Esophagus (tissue), 2 donors: ENCODE results near the gene TTC34. TPM values are rescaled to one million over a fixed set of nuclear protein-coding genes. Genes with fewer than 3 reads are reported as not detected.

Experiments used
- H3K27ac ChIP-seq, 2 donors: one replicate each; pipeline ENCODE4 v1.5.1; 2013; ENCODE audit warnings: low read depth in 2 of 2, mild to moderate bottlenecking in 2 of 2, inconsistent platforms in 1 of 2, low read length in 1 of 2, moderate library complexity in 1 of 2
- H3K27me3 ChIP-seq, 2 donors: one replicate each; pipeline ENCODE4 v1.6.1; 2013; ENCODE audit warnings: low read length in 2 of 2, control low read depth in 1 of 2, mild to moderate bottlenecking in 1 of 2; ENCODE audit not compliant: insufficient read depth in 2 of 2, control insufficient read depth in 1 of 2
- H3K36me3 ChIP-seq, 2 donors: one replicate each; pipeline ENCODE4 v1.6.1; 2013; ENCODE audit warnings: low read length in 1 of 2; ENCODE audit not compliant: control insufficient read depth in 2 of 2, insufficient read depth in 2 of 2
- H3K4me1 ChIP-seq, 2 donors: one replicate each; pipeline ENCODE4 v1.6.1; 2013; ENCODE audit warnings: low read length in 1 of 2; ENCODE audit not compliant: control insufficient read depth in 2 of 2, insufficient read depth in 2 of 2
- H3K4me3 ChIP-seq, 2 donors: one replicate each; pipeline ENCODE4 v1.5.1; 2013; ENCODE audit warnings: low read length in 2 of 2, mild to moderate bottlenecking in 2 of 2, low read depth in 1 of 2, moderate library complexity in 1 of 2
- H3K9me3 ChIP-seq, 2 donors: one replicate each; pipeline ENCODE4 v1.6.1; 2013; ENCODE audit warnings: mild to moderate bottlenecking in 2 of 2, low read depth in 1 of 2, low read length in 1 of 2, moderate library complexity in 1 of 2; ENCODE audit not compliant: control insufficient read depth in 2 of 2, insufficient read depth in 1 of 2
- WGBS, 2 donors: extraction: QIAGEN DNeasy Blood & Tissue Kit; methylation state at CpG; one replicate each; pipeline ENCODE4 v1.1.7; 2013; 5-methylcytosine and 5-hydroxymethylcytosine counted together
- polyA plus RNA-seq, 2 donors: library from polyadenylated mRNA; stranded (reverse); fragments of 200-250 nt; gene quantifications; one replicate each; pipeline ENCODE4 v1.2.3, GENCODE V29; 2013
- donor health status: healthy with polysubstance abuse.
- donor health status: Bipolar disorder and iron deficiency.

TTC34 gene
- polyA plus RNA-seq, 2 donors = 0.02 to 0.20 TPM

- Histone ChIP-seq H3K4me1 (no peaks in the 10 kb centered on the region), H3K36me3 (no peaks in the 10 kb centered on the region), H3K27me3 (no peaks in the 10 kb centered on the region), H3K9me3 (peaks cover 2 to 3% of the 10 kb centered on the region in 2 donors), H3K27ac (no peak overlapping the region), H3K4me3 (no peak overlapping the region)
- WGBS, 2 donors = 78 to 79% methylated on average over 23 of the region's 23 CpGs
Observed at GRCh38 chr1:2829846-2830615, 28.5 kb upstream of the TTC34 start.

GRCh38 chr1:2828586-2829250 is 27.2 kb upstream of the TTC34 start:
- H3K4me1 ChIP-seq = no peaks in the 10 kb centered on the region
- H3K4me3 ChIP-seq = no peak overlapping the region
- 77 to 80% methylated on average over 18 of the region's 18 CpGs for WGBS, 2 donors
- H3K9me3 ChIP-seq = peaks cover 2 to 3% of the 10 kb centered on the region in 2 donors
- H3K36me3 ChIP-seq = no peaks in the 10 kb centered on the region
- H3K27me3 ChIP-seq = no peaks in the 10 kb centered on the region
- no peak overlapping the region for H3K27ac ChIP-seq

- Histone ChIP-seq H3K4me3 (no peak overlapping the region), H3K36me3 (no peaks in the 10 kb centered on the region), H3K9me3 (peaks cover 2 to 3% of the 10 kb centered on the region in 2 donors), H3K4me1 (no peaks in the 10 kb centered on the region), H3K27ac (no peak overlapping the region), H3K27me3 (peaks cover 0 to 2% of the 10 kb centered on the region in 2 donors)
- WGBS, 2 donors = 78 to 80% methylated on average over 14 of the region's 14 CpGs
Observed at GRCh38 chr1:2826736-2827292, 25.3 kb upstream of the TTC34 start.

GRCh38 chr1:2826316-2826715 is 24.8 kb upstream of the TTC34 start:
- Histone ChIP-seq H3K36me3 (no peaks in the 10 kb centered on the region), H3K4me3 (no peak overlapping the region), H3K27ac (no peak overlapping the region), H3K27me3 (peaks cover 0 to 2% of the 10 kb centered on the region in 2 donors), H3K4me1 (no peaks in the 10 kb centered on the region), H3K9me3 (peaks cover 2 to 3% of the 10 kb centered on the region in 2 donors)
- WGBS, 2 donors = 78 to 79% methylated on average over 13 to 15 of the region's 15 CpGs

GRCh38 chr1:2825487-2826189 is 24.1 kb upstream of the TTC34 start:
- H3K36me3 ChIP-seq = no peaks in the 10 kb centered on the region
- no peaks in the 10 kb centered on the region for H3K4me1 ChIP-seq
- H3K4me3 ChIP-seq = no peak overlapping the region
- no peak overlapping the region for H3K27ac ChIP-seq
- H3K27me3 ChIP-seq = peaks cover 0 to 2% of the 10 kb centered on the region in 2 donors
- WGBS, 2 donors = 69% methylated on average over 18 of the region's 18 CpGs
- peaks cover 2 to 3% of the 10 kb centered on the region in 2 donors for H3K9me3 ChIP-seq

- Histone ChIP-seq H3K36me3 (no peaks in the 10 kb centered on the region), H3K27me3 (peaks cover 0 to 2% of the 10 kb centered on the region in 2 donors), H3K4me1 (no peaks in the 10 kb centered on the region), H3K27ac (no peak overlapping the region), H3K4me3 (no peak overlapping the region), H3K9me3 (peaks cover 2 to 3% of the 10 kb centered on the region in 2 donors)
Observed at GRCh38 chr1:2824999-2825398, 23.5 kb upstream of the TTC34 start.

- Histone ChIP-seq H3K9me3 (peaks cover 2 to 3% of the 10 kb centered on the region in 2 donors), H3K36me3 (no peaks in the 10 kb centered on the region), H3K27me3 (peaks cover 0 to 2% of the 10 kb centered on the region in 2 donors), H3K4me3 (no peak overlapping the region), H3K4me1 (no peaks in the 10 kb centered on the region), H3K27ac (no peak overlapping the region)
- WGBS, 2 donors = 73 to 78% methylated on average over 22 of the region's 22 CpGs
Observed at GRCh38 chr1:2823921-2824610, 22.6 kb upstream of the TTC34 start.

- no peak overlapping the region for H3K27ac ChIP-seq
- H3K27me3 ChIP-seq = peaks cover 0 to 2% of the 10 kb centered on the region in 2 donors
- H3K4me1 ChIP-seq = no peaks in the 10 kb centered on the region
- no peaks in the 10 kb centered on the region for H3K36me3 ChIP-seq
- H3K9me3 ChIP-seq = peaks cover 0 to 2% of the 10 kb centered on the region in 2 donors
- 86 to 88% methylated on average over 12 of the region's 12 CpGs for WGBS, 2 donors
- H3K4me3 ChIP-seq = no peak overlapping the region
Observed at GRCh38 chr1:2822621-2823145, 21.2 kb upstream of the TTC34 start.
